B cell (primary cell): ENCODE data around the gene CRAMP1. TPM values are rescaled to one million over a fixed set of nuclear protein-coding genes. Genes with fewer than 3 reads are reported as not detected.

ENCODE experiments used
- ATAC-seq: fragments of 200-7000 bp; cut with Tn5 transposase; one replicate; pipeline ENCODE4 v1.10.0; 2021; ENCODE audit warnings: low read depth, mild to moderate bottlenecking, moderate number of reproducible peaks, moderate library complexity
- CTCF ChIA-PET: fragments of 350-600 bp; sonication (Branson Sonifier 250); formaldehyde crosslinking; loops from one replicate; lab custom pipeline; 2021; ENCODE audit warnings: antibody characterized with exemption, inconsistent platforms; lab: Charles Lee
- POLR2A ChIA-PET: fragments of 350-600 bp; sonication (Branson Sonifier 250); formaldehyde crosslinking; loops from one replicate; lab custom pipeline; 2021; ENCODE audit warnings: antibody characterized with exemption; lab: Charles Lee
- DNase-seq: peaks from one replicate; pipeline ENCODE4 v3.0.0; 2013
- H2AFZ ChIP-seq: 2 replicates; pipeline ENCODE4 v1.6.1; 2012; ENCODE audit warnings: mild to moderate bottlenecking, low read depth, low read length; ENCODE audit not compliant: insufficient read depth, poor library complexity, severe bottlenecking
- H3K27ac ChIP-seq, 2 donors: 1 replicate in 1 of 2; 2 replicates in 1 of 2; pipeline ENCODE4 v1.5.1; 2012 to 2013; ENCODE audit warnings: low read length in 2 of 2, mild to moderate bottlenecking in 2 of 2, moderate library complexity in 1 of 2
- H3K27me3 ChIP-seq, 4 experiments: fragments of 200-600 bp in 1 of 4; sonication (generic) in 1 of 4; replicated peaks in 1 of 4; 1 replicate in 2 of 4; 2 replicates in 2 of 4; pipeline versions ENCODE4 v1.6.1 to v1.7.0; 2013 to 2016; ENCODE audit warnings: low read length in 3 of 4, mild to moderate bottlenecking in 2 of 4, mixed read lengths in 1 of 4, moderate library complexity in 1 of 4; ENCODE audit not compliant: insufficient read depth in 4 of 4, control insufficient read depth in 3 of 4; ENCODE audit errors: control extremely low read depth in 1 of 4
- H3K36me3 ChIP-seq, 2 experiments: replicated peaks in 1 of 2; 1 replicate in 1 of 2; 2 replicates in 1 of 2; pipeline versions ENCODE4 v1.6.1 to v1.7.1; 2013; ENCODE audit warnings: low read length in 1 of 2; ENCODE audit not compliant: insufficient read depth in 2 of 2, control insufficient read depth in 1 of 2; ENCODE audit errors: control extremely low read depth in 1 of 2, extremely low read depth in 1 of 2
- H3K4me1 ChIP-seq, 2 donors: fragments of 200-600 bp in 1 of 2; sonication (generic) in 1 of 2; 1 replicate in 1 of 2; 2 replicates in 1 of 2; pipeline versions ENCODE4 v1.5.1 to v1.6.1; 2013 to 2017; ENCODE audit warnings: low read length in 2 of 2; ENCODE audit not compliant: control insufficient read depth in 2 of 2, insufficient read depth in 2 of 2
- H3K4me2 ChIP-seq: replicated peaks from 2 replicates; pipeline ENCODE3; 2012; ENCODE audit warnings: mild to moderate bottlenecking, low read depth, low read length; ENCODE audit not compliant: poor library complexity, severe bottlenecking
- H3K4me3 ChIP-seq, 5 experiments: fragments of 200-600 bp in 1 of 5; sonication (generic) in 1 of 5; 1 replicate in 3 of 5; 2 replicates in 2 of 5; pipeline versions ENCODE4 v1.5.1 to v1.7.0; 2011 to 2016; ENCODE audit warnings: low read length in 4 of 5, mild to moderate bottlenecking in 4 of 5, low read depth in 2 of 5, control low read depth in 1 of 5, moderate library complexity in 1 of 5; ENCODE audit not compliant: insufficient read depth in 1 of 5; ENCODE audit errors: control extremely low read depth in 1 of 5, extremely low read depth in 1 of 5
- H3K79me2 ChIP-seq: fragments of 200-600 bp; sonication (generic); one replicate; pipeline ENCODE4 v1.6.0; 2016; ENCODE audit warnings: low read length; ENCODE audit not compliant: control insufficient read depth, insufficient read depth
- H3K9ac ChIP-seq: fragments of 200-600 bp; sonication (generic); 2 replicates; pipeline ENCODE4 v1.6.1; 2017; ENCODE audit warnings: mild to moderate bottlenecking, low read length, moderate library complexity
- H3K9me3 ChIP-seq, 3 donors: one replicate each; pipeline versions ENCODE4 v1.6.1 to v1.7.1; 2013; ENCODE audit warnings: low read length in 2 of 3; ENCODE audit not compliant: control insufficient read depth in 2 of 3, insufficient read depth in 1 of 3; ENCODE audit errors: control extremely low read depth in 1 of 3
- H4K20me1 ChIP-seq: 2 replicates; pipeline ENCODE4 v1.6.0; 2012; ENCODE audit warnings: mild to moderate bottlenecking, low read length; ENCODE audit not compliant: insufficient read depth, control insufficient read depth, poor library complexity, severe bottlenecking
- H3K27ac Mint-ChIP-seq: one replicate; pipeline ENCODE4 v1.8.0; 2021; ENCODE audit warnings: mixed read lengths
- H3K27me3 Mint-ChIP-seq: one replicate; pipeline ENCODE4 v1.8.0; 2021; ENCODE audit warnings: mixed read lengths
- H3K4me1 Mint-ChIP-seq: one replicate; pipeline ENCODE4 v1.8.0; 2021; ENCODE audit warnings: mixed read lengths
- H3K4me3 Mint-ChIP-seq: one replicate; pipeline ENCODE4 v1.8.0; 2021; ENCODE audit warnings: mixed read lengths
- H3K9me3 Mint-ChIP-seq: one replicate; pipeline ENCODE4 v1.8.0; 2022; ENCODE audit warnings: mixed read lengths; ENCODE audit not compliant: insufficient read depth
- EZH2 ChIP-seq: IDR thresholded peaks from 2 replicates; pipeline ENCODE4 v1.6.1; 2012; ENCODE audit warnings: borderline replicate concordance, low read depth, mild to moderate bottlenecking, moderate library complexity, low read length; ENCODE audit not compliant: insufficient read depth, poor library complexity, severe bottlenecking
- WGBS: methylation state at CpG from one replicate; pipeline ENCODE4 v1.1.5; 2013; ENCODE audit warnings: missing lambda C conversion rate; ENCODE audit not compliant: insufficient coverage; 5-methylcytosine and 5-hydroxymethylcytosine counted together
- intact Hi-C: fragments of 100-400 bp; cut with micrococcal nuclease; formaldehyde crosslinking; loops from one replicate; pipeline ENCODE4 v1.10.0; 2022
- polyA plus RNA-seq: library from polyadenylated mRNA; depleted of rRNA; stranded (reverse); fragments of >200 nt; gene quantifications from 2 replicates; pipeline ENCODE4 v1.2.3, GENCODE V29; 2012
- total RNA-seq, 2 donors: library from RNA; stranded (reverse); fragments of 120-200 nt in 1 of 2; gene quantifications; 1 replicate in 1 of 2; 2 replicates in 1 of 2; pipeline versions ENCODE4 v1.2.3 to v1.2.4, GENCODE V29; 2013 to 2022
- TF ChIP-seq, protein P1 (sequence below): fragments of 200-600 bp; IDR thresholded peaks from one replicate; pipeline ENCODE4 v1.8.0; 2022; ENCODE audit warnings: antibody characterized with exemption, mild to moderate bottlenecking

CRAMP1 gene
- total and polyA plus RNA-seq, 2 donors (not counting 1 experiment from before 2014, with no cell fraction given), result 21.0 to 33.9 TPM

DNA sequence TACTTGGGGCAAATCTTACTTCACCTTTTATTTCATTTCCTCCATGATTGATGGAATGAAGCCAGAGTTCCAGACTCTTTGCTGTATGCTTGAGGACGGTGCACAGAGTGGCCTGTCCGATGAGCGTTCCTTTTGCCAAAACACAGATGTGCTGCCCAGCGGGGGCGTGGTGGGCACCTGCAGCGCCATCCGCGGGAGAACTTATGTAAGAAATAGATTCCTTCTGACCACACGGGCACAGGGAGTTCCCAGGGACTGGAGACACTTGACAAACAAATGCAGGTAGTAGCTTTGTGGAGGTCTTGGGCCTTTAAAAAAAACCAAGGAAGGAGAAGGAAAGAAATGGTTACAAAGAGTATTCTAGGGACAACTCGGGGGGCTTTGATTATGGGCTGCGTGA, 30.6 kb downstream of the CRAMP1 start:
- no peak overlapping the region for H3K4me3 ChIP-seq

DNA sequence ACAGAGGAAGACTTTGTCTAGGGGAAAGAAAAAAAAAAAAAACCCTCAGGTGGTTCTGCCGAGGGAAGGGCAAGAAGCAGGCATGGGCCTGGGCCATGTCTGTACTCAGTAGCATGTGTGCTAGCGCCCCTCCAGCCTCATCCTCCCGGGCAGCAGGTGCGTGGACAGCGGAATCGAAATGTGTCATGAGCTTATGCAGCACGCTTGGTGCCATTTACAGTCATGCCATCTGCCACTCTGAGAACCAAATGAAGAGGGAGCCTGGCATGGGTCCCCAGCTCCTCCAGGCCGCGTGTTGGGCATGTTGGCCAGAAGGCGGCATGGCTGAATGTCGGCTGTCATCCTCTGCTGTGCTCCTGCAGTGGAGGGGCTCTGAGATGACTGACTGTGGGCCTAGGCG, 31.4 kb downstream of the CRAMP1 start:
- Mint-ChIP-seq H3K4me1 (peaks cover 26% of the 10 kb centered on the region), H3K4me3 (no peak overlapping the region), H3K9me3 (no peaks in the 10 kb centered on the region), H3K27ac (peak overlapping the region; percentile 6), H3K27me3 (no peaks in the 10 kb centered on the region)
- Histone ChIP-seq H3K9me3 (no peaks in the 10 kb centered on the region), H3K4me3 (no peak overlapping the region), H3K4me2 (no peak overlapping the region), H3K27me3 (no peaks in the 10 kb centered on the region), H3K79me2 (peaks cover 13% of the 10 kb centered on the region), H3K4me1 (peaks cover 16 to 25% of the 10 kb centered on the region in 2 donors), H2AFZ (no peak overlapping the region), H4K20me1 (no peaks in the 10 kb centered on the region), H3K27ac (no peak overlapping the region), H3K9ac (no peak overlapping the region), H3K36me3 (peaks cover 0 to 58% of the 10 kb centered on the region in 2 experiments)
- 98% methylated on average over 12 of the region's 12 CpGs for whole genome bisulfite sequencing
- ChIA-PET CTCF (no interaction called here), POLR2A (no interaction called here)
- intact Hi-C loops, result no loop called here
- DNase-seq, result no peak
- TF ChIP-seq, protein P1, sequence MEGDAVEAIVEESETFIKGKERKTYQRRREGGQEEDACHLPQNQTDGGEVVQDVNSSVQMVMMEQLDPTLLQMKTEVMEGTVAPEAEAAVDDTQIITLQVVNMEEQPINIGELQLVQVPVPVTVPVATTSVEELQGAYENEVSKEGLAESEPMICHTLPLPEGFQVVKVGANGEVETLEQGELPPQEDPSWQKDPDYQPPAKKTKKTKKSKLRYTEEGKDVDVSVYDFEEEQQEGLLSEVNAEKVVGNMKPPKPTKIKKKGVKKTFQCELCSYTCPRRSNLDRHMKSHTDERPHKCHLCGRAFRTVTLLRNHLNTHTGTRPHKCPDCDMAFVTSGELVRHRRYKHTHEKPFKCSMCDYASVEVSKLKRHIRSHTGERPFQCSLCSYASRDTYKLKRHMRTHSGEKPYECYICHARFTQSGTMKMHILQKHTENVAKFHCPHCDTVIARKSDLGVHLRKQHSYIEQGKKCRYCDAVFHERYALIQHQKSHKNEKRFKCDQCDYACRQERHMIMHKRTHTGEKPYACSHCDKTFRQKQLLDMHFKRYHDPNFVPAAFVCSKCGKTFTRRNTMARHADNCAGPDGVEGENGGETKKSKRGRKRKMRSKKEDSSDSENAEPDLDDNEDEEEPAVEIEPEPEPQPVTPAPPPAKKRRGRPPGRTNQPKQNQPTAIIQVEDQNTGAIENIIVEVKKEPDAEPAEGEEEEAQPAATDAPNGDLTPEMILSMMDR, result no peak
- TF ChIP-seq EZH2, result no peak
- no peak for ATAC-seq

More for the DNA sequence above, 30.6 kb downstream of the CRAMP1 start:
- no peak for ATAC-seq
- no peak overlapping the region for H3K4me3 Mint-ChIP-seq
- no peaks in the 10 kb centered on the region for H3K9me3 Mint-ChIP-seq
- Histone ChIP-seq H3K4me1 (peaks cover 8 to 18% of the 10 kb centered on the region in 2 donors), H4K20me1 (no peaks in the 10 kb centered on the region), H2AFZ (no peak overlapping the region), H3K9me3 (no peaks in the 10 kb centered on the region), H3K4me2 (no peak overlapping the region), H3K79me2 (peaks cover 14% of the 10 kb centered on the region), H3K36me3 (peaks cover 0 to 65% of the 10 kb centered on the region in 2 experiments), H3K27ac (no peak overlapping the region), H3K27me3 (no peaks in the 10 kb centered on the region), H3K9ac (no peak overlapping the region)
- no peak for DNase-seq
- 98% methylated on average over 11 of the region's 11 CpGs for WGBS
- no peak overlapping the region for H3K27ac Mint-ChIP-seq
- CTCF ChIA-PET, result no interaction called here
- H3K27me3 Mint-ChIP-seq, result no peaks in the 10 kb centered on the region
- intact Hi-C loops, result no loop called here
- peaks cover 21% of the 10 kb centered on the region for H3K4me1 Mint-ChIP-seq
- TF ChIP-seq, protein P1, result no peak
- TF ChIP-seq EZH2, result no peak
- POLR2A ChIA-PET, result no interaction called here
